Spleen (tissue), 7 donors: ENCODE measurements around the gene LRRC74B.

Source experiments
- CTCF ChIP-seq, 11 experiments: fragments of 200-600 bp in 7 of 11; fragments of 450-650 bp in 4 of 11; sonication (generic) in 4 of 11; IDR thresholded peaks in 8 of 11; conservative IDR thresholded peaks in 3 of 11; 1 replicate in 7 of 11; 2 replicates in 4 of 11; pipeline versions ENCODE4 v1.4.0 to v1.8.0; 2016 to 2021; ENCODE audit warnings: antibody characterized with exemption in 11 of 11, inconsistent platforms in 4 of 11, mild to moderate bottlenecking in 1 of 11
- POLR2A ChIP-seq, 3 donors: fragments of 450-650 bp; IDR thresholded peaks; one replicate each; pipeline ENCODE4 v1.5.1; 2017; ENCODE audit warnings: antibody characterized with exemption in 3 of 3, mild to moderate bottlenecking in 1 of 3
- donor health status: DM: no; HTN: no; CAD: no; lungs with moderate emphysema.
- donor health status: DM: no; HTN: no; CAD: no.
- donor health status: DM: no; HTN: no; CAD: no.

GRCh38 chr22:21067075-21067900 is 21.5 kb downstream of the LRRC74B start:
- TF ChIP-seq CTCF (IDR thresholded peaks at IDR 0.05 in 8 of 11, conservative IDR thresholded peaks at IDR 0.05 in 3 of 11) = no peak
- no peak for TF ChIP-seq POLR2A (IDR thresholded peaks at IDR 0.05)
